ENCODE data around the gene CHTOP.
A peak's percentile ranks its signal among the peaks of the same experiment; 100 is the strongest.
"Not testable (repeated sequence)": the region's sequence is repeated elsewhere in the genome, so short reads cannot be mapped to it uniquely, and the experiment has no call there.

CHTOP gene, protein sequence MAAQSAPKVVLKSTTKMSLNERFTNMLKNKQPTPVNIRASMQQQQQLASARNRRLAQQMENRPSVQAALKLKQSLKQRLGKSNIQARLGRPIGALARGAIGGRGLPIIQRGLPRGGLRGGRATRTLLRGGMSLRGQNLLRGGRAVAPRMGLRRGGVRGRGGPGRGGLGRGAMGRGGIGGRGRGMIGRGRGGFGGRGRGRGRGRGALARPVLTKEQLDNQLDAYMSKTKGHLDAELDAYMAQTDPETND

DNA sequence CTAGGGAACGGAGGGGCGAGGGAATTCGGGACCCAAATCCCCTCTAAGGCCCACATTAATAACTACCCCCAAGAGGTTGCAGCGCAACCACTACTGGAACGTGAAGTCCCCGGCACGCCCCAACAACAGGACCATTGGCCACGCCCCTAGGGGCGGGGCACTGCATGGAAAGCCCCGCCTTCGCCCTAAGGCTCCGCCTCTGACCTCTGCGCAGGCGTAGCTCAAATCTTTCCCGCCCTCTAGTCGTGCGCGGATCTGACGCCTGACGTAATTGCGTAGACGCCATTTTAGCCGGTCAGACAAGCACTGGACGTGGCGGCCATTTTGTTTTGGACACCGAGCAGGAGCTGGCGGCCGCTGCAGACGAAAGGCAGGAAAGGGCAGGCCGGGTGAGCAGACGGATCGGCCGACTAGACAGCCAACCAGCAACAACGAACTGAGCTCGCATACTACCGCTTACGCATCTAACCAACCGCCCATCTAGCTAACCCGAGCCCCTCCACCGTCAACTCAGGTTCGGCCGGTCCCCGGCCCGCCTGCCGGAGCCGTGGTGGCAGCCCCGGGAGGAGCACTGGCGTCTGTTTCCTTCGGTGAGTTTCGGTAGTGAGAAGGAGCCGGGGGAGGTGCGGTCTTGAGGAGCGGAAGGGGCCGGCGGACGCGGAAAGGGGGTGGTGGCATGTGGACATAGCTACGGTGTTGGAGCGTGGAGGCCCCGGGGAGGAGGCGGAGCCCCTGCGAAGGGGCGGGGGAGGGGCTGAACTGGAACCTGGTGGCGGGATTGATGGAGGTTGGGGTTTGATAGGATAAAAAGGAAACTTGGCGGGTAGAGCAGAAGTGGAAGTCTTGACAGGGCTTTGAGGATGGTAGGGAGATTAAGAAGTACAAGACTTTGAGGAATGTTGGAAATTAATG lies at the start of gene CHTOP:
Gene CHTOP (plus strand): TSS at position 313 of the 912 bp plus-strand sequence. CDS start 2,523 bp downstream, outside the sequence.
- peak within 1 kb of the TSS; percentile 74 for H3K4me3 ChIP-seq (ENCODE audit: low read length)
- TF ChIP-seq ZNF274 (IDR thresholded peaks at IDR 0.05; ENCODE audit: low read depth, low read length), result no peak

DNA sequence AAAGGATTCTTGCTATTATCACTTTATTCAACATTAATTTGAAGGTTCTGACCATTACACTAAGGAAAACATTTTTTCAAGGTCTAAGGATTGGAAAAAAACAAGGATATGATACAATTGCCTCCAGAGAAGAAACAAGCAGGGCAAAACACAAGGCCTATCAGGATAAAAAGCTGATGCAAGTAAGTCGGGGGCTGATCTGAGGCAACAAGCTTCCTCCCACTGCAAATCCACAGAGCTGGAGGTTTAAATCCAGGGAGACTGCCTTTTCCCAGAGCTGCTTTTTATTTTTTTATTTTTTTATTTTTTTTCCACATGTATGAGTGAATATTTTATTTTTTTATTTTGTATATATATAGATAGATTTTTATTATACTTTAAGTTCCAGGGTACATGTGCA lies 48.9 kb upstream of the CHTOP start:
- no peak overlapping the region for H3K4me3 ChIP-seq (ENCODE audit: low read length)
- TF ChIP-seq ZNF274 (IDR thresholded peaks at IDR 0.05; ENCODE audit: low read depth, low read length), result no peak

DNA sequence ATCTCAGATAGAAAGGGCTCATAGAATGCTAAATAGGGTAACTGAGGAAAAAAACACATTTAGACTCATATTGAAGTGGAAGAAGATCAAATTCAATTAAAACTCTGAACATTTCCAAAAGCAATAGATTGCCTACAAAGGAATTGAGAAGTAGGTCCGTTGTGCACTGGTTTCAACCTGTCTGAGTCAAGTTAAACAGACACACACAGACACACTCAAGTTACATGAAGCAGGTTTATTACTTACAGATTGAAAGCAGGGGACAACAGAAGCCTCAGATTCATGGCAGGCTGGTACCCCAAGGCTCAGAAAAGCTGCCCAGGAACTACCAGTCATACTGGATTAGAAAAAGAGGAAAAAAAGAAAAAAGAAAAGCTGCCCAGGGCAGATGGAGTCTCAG lies 47.5 kb upstream of the CHTOP start:
- H3K4me3 ChIP-seq (ENCODE audit: low read length), result no peak overlapping the region
- no peak for TF ChIP-seq ZNF274 (IDR thresholded peaks at IDR 0.05; ENCODE audit: low read depth, low read length)

DNA sequence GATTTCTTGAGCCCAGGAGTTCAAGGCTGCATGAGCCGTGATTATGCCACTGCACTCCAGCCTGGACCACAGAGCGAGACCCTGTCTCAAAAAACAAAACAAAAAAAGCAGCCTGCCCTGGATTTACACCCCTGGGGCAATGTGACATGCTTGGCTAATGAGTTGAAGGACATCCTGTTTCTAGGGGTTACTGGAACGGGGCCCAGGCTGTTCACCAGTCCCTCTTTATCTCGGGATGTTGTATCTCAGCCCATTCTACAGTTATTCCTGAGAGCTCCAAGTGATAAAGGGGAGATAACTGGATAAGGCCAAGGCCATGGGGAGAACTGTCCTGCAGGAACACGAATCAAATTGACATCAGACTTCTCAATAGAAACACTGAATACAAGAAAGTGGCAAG lies 46.6 kb upstream of the CHTOP start:
- TF ChIP-seq ZNF274 (IDR thresholded peaks at IDR 0.05; ENCODE audit: low read depth, low read length), result no peak
- no peak overlapping the region for H3K4me3 ChIP-seq (ENCODE audit: low read length)

DNA sequence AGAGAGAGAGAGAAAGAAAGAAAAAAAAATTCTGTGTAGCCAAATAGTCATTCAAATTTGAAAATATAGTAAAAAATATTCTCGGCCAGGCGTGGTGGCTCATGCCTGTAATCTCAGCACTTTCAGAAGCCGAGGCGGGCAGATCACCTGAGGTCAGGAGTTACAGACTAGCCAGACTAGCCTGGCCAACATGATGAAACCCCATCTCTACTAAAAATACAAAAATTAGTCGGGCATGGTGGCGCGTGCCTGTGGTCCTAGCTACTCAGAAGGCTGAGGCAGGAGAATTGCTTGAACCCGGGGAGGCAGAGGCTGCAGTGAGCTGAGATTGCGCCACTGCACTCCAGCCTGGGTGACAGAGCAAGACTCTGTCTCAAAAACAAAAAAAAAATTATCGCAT lies 45.8 kb upstream of the CHTOP start:
- not testable (repeated sequence) for H3K4me3 ChIP-seq (ENCODE audit: low read length)

DNA sequence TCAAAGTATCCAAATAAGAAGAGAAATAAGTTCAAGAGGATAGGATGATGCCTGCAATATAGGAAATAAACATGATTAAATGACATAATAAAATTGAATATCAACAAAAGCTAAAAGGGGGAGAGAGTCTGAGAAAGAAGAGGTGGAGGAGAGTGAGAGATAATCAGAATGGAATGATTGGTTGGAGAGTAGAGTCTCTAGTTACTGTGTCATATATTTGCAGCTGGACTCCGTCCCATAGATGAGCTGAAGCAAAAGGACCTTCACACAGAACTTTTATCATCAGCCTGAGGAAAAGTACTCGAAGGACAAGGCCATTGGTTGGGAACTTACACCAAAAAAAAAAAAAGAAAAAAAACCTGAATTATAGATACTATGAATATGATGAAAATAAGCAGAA lies 45.4 kb upstream of the CHTOP start:
- H3K4me3 ChIP-seq (ENCODE audit: low read length), result no peak overlapping the region
- TF ChIP-seq ZNF274 (IDR thresholded peaks at IDR 0.05; ENCODE audit: low read depth, low read length), result no peak

DNA sequence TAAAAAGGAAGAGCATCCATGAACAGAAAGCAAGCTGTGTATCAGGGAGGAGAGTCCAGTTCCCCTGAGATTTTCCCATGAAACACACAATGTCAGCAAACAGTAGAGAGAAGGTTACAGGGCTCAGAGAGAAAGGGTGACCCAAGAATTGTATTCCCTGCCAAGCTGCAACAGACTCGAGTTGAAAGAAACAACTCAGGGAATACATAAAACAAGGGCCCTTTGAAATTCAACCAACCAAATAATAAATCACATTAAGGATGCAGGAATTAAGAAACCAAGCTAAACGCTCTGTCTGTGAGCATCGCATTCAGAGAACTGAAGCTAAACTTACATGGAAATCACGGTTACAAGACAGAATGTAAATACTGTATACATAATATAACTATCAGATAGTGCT lies 41.1 kb upstream of the CHTOP start:
- H3K4me3 ChIP-seq (ENCODE audit: low read length), result no peak overlapping the region
- TF ChIP-seq ZNF274 (IDR thresholded peaks at IDR 0.05; ENCODE audit: low read depth, low read length), result no peak

DNA sequence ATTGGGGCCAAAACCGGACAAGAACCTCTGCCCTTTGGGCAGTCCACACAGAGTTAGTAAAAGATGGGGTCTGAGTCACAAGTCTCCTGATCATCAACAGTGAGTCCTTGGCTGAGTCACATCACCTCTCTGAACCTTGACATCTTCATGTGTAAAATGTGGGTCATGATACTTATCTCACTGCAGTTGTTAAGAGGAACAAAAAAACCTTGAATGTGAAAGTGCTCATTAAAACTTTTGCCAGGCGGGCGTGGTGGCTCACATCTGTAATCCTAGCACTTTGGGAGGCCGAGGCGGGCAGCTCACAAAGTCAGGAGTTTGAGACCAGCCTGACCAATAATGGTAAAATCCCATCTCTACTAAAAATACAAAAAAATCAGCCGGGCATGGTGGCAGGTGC lies 36.7 kb upstream of the CHTOP start:
- no peak for TF ChIP-seq ZNF274 (IDR thresholded peaks at IDR 0.05; ENCODE audit: low read depth, low read length)
- no peak overlapping the region for H3K4me3 ChIP-seq (ENCODE audit: low read length)

DNA sequence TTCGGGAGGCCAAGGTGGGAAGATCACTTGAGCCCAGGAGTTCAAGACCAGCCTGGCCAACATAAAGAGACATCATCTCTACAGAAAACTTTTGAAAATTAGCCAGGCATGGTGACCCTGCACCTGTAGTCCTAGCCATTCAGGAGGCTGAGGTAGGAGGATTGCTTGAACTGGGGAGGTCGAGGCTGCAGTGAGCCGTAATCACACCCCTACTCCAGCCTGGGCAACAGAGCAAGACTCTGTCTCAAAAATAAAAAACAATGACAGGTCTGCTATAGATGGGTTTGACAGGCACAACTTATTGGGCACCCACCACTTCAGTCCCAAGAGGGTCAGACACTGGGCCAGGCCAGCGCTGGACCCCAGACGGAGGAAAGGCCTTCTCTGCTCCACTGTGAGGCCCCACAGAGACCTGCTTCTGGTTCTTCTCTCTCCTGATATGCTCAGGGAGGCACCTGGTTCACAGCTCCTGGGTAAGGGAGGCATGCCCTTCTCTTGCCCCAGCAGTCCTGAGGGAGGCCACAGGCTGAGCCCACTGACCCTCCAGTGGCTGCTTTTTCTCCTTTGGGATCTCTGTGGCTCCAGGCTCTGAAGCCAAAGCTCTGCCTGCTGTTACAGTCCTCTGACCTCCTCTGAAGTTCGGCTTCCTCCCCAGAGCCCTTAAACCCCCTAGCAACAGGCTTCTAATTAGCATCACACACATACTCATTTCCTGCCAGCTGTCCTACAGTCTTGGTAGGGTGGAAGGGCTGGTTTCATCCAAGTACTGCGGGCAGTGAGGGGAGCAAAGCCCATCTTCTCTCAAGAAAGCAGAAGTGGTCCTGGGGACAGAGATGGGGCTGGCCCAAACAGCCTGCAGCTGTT lies 35.3 kb upstream of the CHTOP start:
- no peak overlapping the region; the same call in 1 of the 2 replicates for H3K4me3 ChIP-seq (ENCODE audit: low read length)
- no peak for TF ChIP-seq ZNF274 (IDR thresholded peaks at IDR 0.05; ENCODE audit: low read depth, low read length)

DNA sequence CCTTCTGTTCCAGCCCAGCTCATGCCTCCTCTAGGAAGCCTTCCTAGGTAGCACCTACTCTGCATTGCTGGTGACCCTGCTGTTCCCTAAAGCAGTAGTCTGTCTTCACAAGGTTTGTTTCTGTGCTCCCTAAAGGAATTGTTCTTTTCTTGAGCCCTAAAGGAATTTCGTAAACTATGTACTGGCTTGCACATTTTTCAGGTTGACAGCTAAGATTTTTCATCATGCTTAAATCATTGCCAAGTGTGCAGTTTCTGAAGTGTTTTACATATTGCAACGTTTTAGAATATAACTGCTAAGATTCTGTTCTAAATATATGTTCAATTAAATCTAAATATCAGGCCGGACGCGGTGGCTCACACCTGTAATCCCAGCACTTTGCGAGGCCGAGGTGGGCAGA lies 34.0 kb upstream of the CHTOP start:
- no peak overlapping the region for H3K4me3 ChIP-seq (ENCODE audit: low read length)
- TF ChIP-seq ZNF274 (IDR thresholded peaks at IDR 0.05; ENCODE audit: low read depth, low read length), result no peak

DNA sequence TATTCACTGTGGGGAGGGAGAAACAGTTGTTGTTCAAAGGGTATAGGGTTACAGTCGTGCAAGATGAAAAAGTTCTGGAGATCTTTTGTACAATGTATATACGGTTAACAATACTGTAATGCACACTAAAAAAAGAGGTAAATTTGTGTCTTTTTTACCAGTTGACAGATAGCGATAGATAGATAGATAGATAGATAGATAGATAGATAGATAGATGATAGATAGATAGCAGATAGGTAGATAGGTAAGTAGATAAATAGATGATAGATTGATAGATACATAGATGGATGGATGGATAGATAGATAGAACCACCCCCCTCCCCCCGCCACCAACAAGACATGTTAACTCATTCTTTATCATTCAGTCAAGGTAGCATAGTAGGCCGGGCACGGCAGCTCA lies 31.1 kb upstream of the CHTOP start:
- TF ChIP-seq ZNF274 (IDR thresholded peaks at IDR 0.05; ENCODE audit: low read depth, low read length), result no peak
- no peak overlapping the region for H3K4me3 ChIP-seq (ENCODE audit: low read length)

DNA sequence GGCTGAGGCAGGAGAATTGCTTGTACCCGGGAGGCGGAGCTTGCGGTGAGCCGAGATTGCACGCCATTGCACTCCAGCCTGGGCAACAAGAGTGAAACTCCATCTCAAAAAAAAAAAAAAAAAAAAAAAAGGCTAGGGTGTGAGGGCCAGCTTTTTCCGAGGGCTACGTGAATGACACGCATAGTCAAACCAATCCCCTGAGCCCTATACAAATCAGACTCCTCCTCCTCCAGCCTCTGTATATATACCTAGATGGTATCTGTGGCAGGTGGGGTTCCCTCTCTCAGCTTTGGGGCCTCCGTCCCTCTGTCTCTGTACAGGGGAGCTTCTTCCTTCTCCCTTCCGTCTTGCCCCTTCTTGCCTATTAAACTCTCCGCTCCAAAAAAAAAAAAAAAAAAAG lies 27.7 kb upstream of the CHTOP start:
- no peak for TF ChIP-seq ZNF274 (IDR thresholded peaks at IDR 0.05; ENCODE audit: low read depth, low read length)
- H3K4me3 ChIP-seq (ENCODE audit: low read length), result no peak overlapping the region

DNA sequence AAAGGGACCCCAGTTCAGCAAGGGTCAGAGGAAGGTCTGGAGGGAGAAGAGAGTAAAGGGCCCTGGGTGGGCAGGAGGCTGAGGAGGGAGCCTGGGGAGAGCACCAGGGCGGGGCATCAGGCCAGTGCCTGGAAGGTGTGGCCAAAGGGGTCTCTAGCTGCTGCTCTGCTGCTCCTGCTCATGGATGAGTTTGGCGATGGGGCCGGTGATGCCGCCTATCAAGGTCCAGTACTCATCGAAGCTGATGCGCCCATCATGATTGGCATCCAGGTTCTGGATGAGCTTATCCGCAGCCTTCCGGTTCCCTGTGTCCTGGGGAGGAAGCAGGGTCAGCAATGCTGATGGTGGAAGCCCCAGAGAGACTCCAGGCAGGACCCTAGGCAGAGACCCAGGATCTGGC lies 26.5 kb upstream of the CHTOP start:
- TF ChIP-seq ZNF274 (IDR thresholded peaks at IDR 0.05; ENCODE audit: low read depth, low read length), result no peak
- no peak overlapping the region for H3K4me3 ChIP-seq (ENCODE audit: low read length)

DNA sequence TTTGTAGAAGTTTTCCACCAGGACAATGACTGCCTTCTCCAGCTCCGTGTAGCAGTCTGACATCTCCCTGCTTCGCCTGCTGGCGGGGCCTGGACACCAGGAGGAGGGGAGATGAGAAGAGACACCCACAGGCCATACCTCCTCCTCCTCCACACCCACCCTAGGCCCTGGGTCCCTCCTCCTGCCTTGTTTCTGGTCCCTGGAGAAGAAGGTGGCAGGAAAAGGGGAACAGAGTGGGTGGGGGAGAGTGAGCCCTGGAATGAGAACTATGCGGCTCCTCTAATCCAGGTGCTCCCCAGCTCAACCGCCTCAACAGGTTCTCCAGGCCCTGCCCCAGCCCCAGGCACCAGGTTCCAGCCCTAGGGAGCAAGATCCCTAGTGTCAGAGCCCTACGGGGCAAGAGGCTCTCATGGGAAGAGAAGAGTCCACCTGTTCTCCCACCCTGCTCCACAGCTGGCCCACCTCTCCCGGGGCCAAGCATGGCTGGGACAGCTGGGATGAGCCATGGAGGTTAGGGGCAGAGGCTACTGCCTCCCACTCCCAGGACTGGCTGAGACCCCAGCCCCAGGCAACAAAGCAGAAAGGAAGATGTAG lies 25.7 kb upstream of the CHTOP start:
- no peak overlapping the region for H3K4me3 ChIP-seq (ENCODE audit: low read length)
- TF ChIP-seq ZNF274 (IDR thresholded peaks at IDR 0.05; ENCODE audit: low read depth, low read length), result no peak
